Measurements from ENCODE around the gene IRF3. TPM values are rescaled to one million over a fixed set of nuclear protein-coding genes. Genes with fewer than 3 reads are reported as not detected.
A peak's percentile ranks its signal among the peaks of the same experiment; 100 is the strongest.

Gene IRF3
- total RNA-seq, 1 donor from 2014 or later, result 149 TPM

- Mint-ChIP-seq H3K9me3 (no peaks in the 10 kb centered on the region), H3K4me1 (ENCODE audit: low read depth) (peaks cover 40% of the 10 kb centered on the region), H3K4me3 (peak overlapping the region; percentile 95), H3K27me3 (ENCODE audit: insufficient read depth) (no peaks in the 10 kb centered on the region), H3K27ac (peak overlapping the region; percentile 99), H3K36me3 (ENCODE audit: low read depth) (peaks cover 21% of the 10 kb centered on the region)
- intact Hi-C loops (cut with micrococcal nuclease), result loop anchor here (1.0 to 5.0 kb wide), 9 partner anchors 11 to 651 kb away; partner anchors contain the start of genes BCL2L12, FUZ, IRF3 and KCNC3
- DNase-seq (ENCODE audit: low spot score), result no peak
These were observed 10.6 kb upstream of the IRF3 start for GRCh38 chr19:49676136-49676783.

- Mint-ChIP-seq H3K4me3 (no peak overlapping the region), H3K9me3 (no peaks in the 10 kb centered on the region), H3K36me3 (ENCODE audit: low read depth) (peaks cover 16% of the 10 kb centered on the region), H3K27ac (peak overlapping the region; percentile 15), H3K27me3 (ENCODE audit: insufficient read depth) (no peaks in the 10 kb centered on the region), H3K4me1 (ENCODE audit: low read depth) (peaks cover 21% of the 10 kb centered on the region)
- peak; percentile 69 for DNase-seq (ENCODE audit: low spot score)
- intact Hi-C loops (cut with micrococcal nuclease), result loop anchor here (1.0 kb wide), 1 partner anchor 169 kb away; no protein-coding TSS in a partner anchor
These were observed 6.7 kb upstream of the IRF3 start for GRCh38 chr19:49672131-49672919.

GRCh38 chr19:49669516-49669915 is 3.9 kb upstream of the IRF3 start:
- intact Hi-C loops (cut with micrococcal nuclease), result no loop called here
- H3K4me1 Mint-ChIP-seq (ENCODE audit: low read depth), result peaks cover 35% of the 10 kb centered on the region
- DNase-seq (ENCODE audit: low spot score), result no peak
- H3K27ac Mint-ChIP-seq, result no peak overlapping the region
- no peaks in the 10 kb centered on the region for H3K27me3 Mint-ChIP-seq (ENCODE audit: insufficient read depth)
- H3K36me3 Mint-ChIP-seq (ENCODE audit: low read depth), result peaks cover 21% of the 10 kb centered on the region
- no peak overlapping the region for H3K4me3 Mint-ChIP-seq
- no peaks in the 10 kb centered on the region for H3K9me3 Mint-ChIP-seq

GRCh38 chr19:49667473-49667872 is 1.8 kb upstream of the IRF3 start:
- intact Hi-C loops (cut with micrococcal nuclease), result no loop called here
- peaks cover 39% of the 10 kb centered on the region for H3K4me1 Mint-ChIP-seq (ENCODE audit: low read depth)
- no peaks in the 10 kb centered on the region for H3K27me3 Mint-ChIP-seq (ENCODE audit: insufficient read depth)
- no peaks in the 10 kb centered on the region for H3K9me3 Mint-ChIP-seq
- H3K36me3 Mint-ChIP-seq (ENCODE audit: low read depth), result peaks cover 25% of the 10 kb centered on the region
- peak overlapping the region; percentile 98 for H3K4me3 Mint-ChIP-seq
- DNase-seq (ENCODE audit: low spot score), result no peak
- H3K27ac Mint-ChIP-seq, result no peak overlapping the region

- Mint-ChIP-seq H3K36me3 (ENCODE audit: low read depth) (peaks cover 22% of the 10 kb centered on the region), H3K4me3 (peak overlapping the region; percentile 98)
These were observed 425 bp upstream of the IRF3 start for GRCh38 chr19:49666120-49666444.

GRCh38 chr19:49665036-49665350 is 664 bp downstream of the IRF3 start:
- peak overlapping the region; percentile 98 for H3K4me3 Mint-ChIP-seq
- no peaks in the 10 kb centered on the region for H3K9me3 Mint-ChIP-seq
- peaks cover 32% of the 10 kb centered on the region for H3K4me1 Mint-ChIP-seq (ENCODE audit: low read depth)
- DNase-seq (ENCODE audit: low spot score), result no peak
- intact Hi-C loops (cut with micrococcal nuclease), result loop anchor here (1.0 kb wide), 3 partner anchors 11 to 72 kb away; partner anchors contain the start of gene SCAF1
- H3K36me3 Mint-ChIP-seq (ENCODE audit: low read depth), result peaks cover 28% of the 10 kb centered on the region
- H3K27me3 Mint-ChIP-seq (ENCODE audit: insufficient read depth), result no peaks in the 10 kb centered on the region
- H3K27ac Mint-ChIP-seq, result peak overlapping the region; percentile 93

More at GRCh38 chr19:49666120-49666444, 425 bp upstream of the IRF3 start:
- H3K9me3 Mint-ChIP-seq, result no peaks in the 10 kb centered on the region
- no peak overlapping the region for H3K27ac Mint-ChIP-seq
- peaks cover 32% of the 10 kb centered on the region for H3K4me1 Mint-ChIP-seq (ENCODE audit: low read depth)
- H3K27me3 Mint-ChIP-seq (ENCODE audit: insufficient read depth), result no peaks in the 10 kb centered on the region
- no peak for DNase-seq (ENCODE audit: low spot score)
- intact Hi-C loops (cut with micrococcal nuclease), result no loop called here

- peak overlapping the region; percentile 93 for H3K27ac Mint-ChIP-seq
- peak; percentile 77 for DNase-seq (ENCODE audit: low spot score)
- intact Hi-C loops (cut with micrococcal nuclease), result loop anchor here (1.0 kb wide), 4 partner anchors 12 to 74 kb away; partner anchors contain the start of gene SCAF1
- peak overlapping the region; percentile 98 for H3K4me3 Mint-ChIP-seq
- H3K36me3 Mint-ChIP-seq (ENCODE audit: low read depth), result peaks cover 27% of the 10 kb centered on the region
- peaks cover 32% of the 10 kb centered on the region for H3K4me1 Mint-ChIP-seq (ENCODE audit: low read depth)
- H3K27me3 Mint-ChIP-seq (ENCODE audit: insufficient read depth), result no peaks in the 10 kb centered on the region
- no peaks in the 10 kb centered on the region for H3K9me3 Mint-ChIP-seq
These were observed 1.3 kb downstream of the IRF3 start for GRCh38 chr19:49664171-49665035.

GRCh38 chr19:49663224-49663623 is 2.4 kb downstream of the IRF3 start:
- H3K4me3 Mint-ChIP-seq, result peak overlapping the region; percentile 98
- H3K36me3 Mint-ChIP-seq (ENCODE audit: low read depth), result peaks cover 27% of the 10 kb centered on the region
- intact Hi-C loops (cut with micrococcal nuclease), result no loop called here
- no peaks in the 10 kb centered on the region for H3K9me3 Mint-ChIP-seq
- peaks cover 32% of the 10 kb centered on the region for H3K4me1 Mint-ChIP-seq (ENCODE audit: low read depth)
- no peaks in the 10 kb centered on the region for H3K27me3 Mint-ChIP-seq (ENCODE audit: insufficient read depth)
- DNase-seq (ENCODE audit: low spot score), result no peak
- peak overlapping the region; percentile 23 for H3K27ac Mint-ChIP-seq

- H3K9me3 Mint-ChIP-seq, result no peaks in the 10 kb centered on the region
- peaks cover 34% of the 10 kb centered on the region for H3K36me3 Mint-ChIP-seq (ENCODE audit: low read depth)
- no peak overlapping the region for H3K4me3 Mint-ChIP-seq
- no peak for DNase-seq (ENCODE audit: low spot score)
- H3K4me1 Mint-ChIP-seq (ENCODE audit: low read depth), result peaks cover 27% of the 10 kb centered on the region
- intact Hi-C loops (cut with micrococcal nuclease), result no loop called here
- H3K27me3 Mint-ChIP-seq (ENCODE audit: insufficient read depth), result no peaks in the 10 kb centered on the region
- H3K27ac Mint-ChIP-seq, result no peak overlapping the region
These were observed 3.6 kb downstream of the IRF3 start for GRCh38 chr19:49662011-49662410.

- intact Hi-C loops (cut with micrococcal nuclease), result no loop called here
- Mint-ChIP-seq H3K27me3 (ENCODE audit: insufficient read depth) (no peaks in the 10 kb centered on the region), H3K4me3 (no peak overlapping the region), H3K9me3 (no peaks in the 10 kb centered on the region), H3K4me1 (ENCODE audit: low read depth) (peaks cover 14% of the 10 kb centered on the region), H3K36me3 (ENCODE audit: low read depth) (peaks cover 42% of the 10 kb centered on the region), H3K27ac (no peak overlapping the region)
- DNase-seq (ENCODE audit: low spot score), result no peak
These were observed 5.2 kb downstream of the IRF3 start for GRCh38 chr19:49660338-49660961.

GRCh38 chr19:49658566-49659442 is 6.9 kb downstream of the IRF3 start:
- peaks cover 38% of the 10 kb centered on the region for H3K36me3 Mint-ChIP-seq (ENCODE audit: low read depth)
- no peaks in the 10 kb centered on the region for H3K9me3 Mint-ChIP-seq
- no peak for DNase-seq (ENCODE audit: low spot score)
- peaks cover under 1% of the 10 kb centered on the region for H3K4me1 Mint-ChIP-seq (ENCODE audit: low read depth)
- no peaks in the 10 kb centered on the region for H3K27me3 Mint-ChIP-seq (ENCODE audit: insufficient read depth)
- H3K27ac Mint-ChIP-seq, result no peak overlapping the region
- no peak overlapping the region for H3K4me3 Mint-ChIP-seq
- intact Hi-C loops (cut with micrococcal nuclease), result no loop called here

- no peak for DNase-seq (ENCODE audit: low spot score)
- no peaks in the 10 kb centered on the region for H3K9me3 Mint-ChIP-seq
- no peak overlapping the region for H3K4me3 Mint-ChIP-seq
- no peaks in the 10 kb centered on the region for H3K27me3 Mint-ChIP-seq (ENCODE audit: insufficient read depth)
- intact Hi-C loops (cut with micrococcal nuclease), result no loop called here
- H3K4me1 Mint-ChIP-seq (ENCODE audit: low read depth), result no peaks in the 10 kb centered on the region
- H3K36me3 Mint-ChIP-seq (ENCODE audit: low read depth), result peaks cover 35% of the 10 kb centered on the region
- no peak overlapping the region for H3K27ac Mint-ChIP-seq
These were observed 7.5 kb downstream of the IRF3 start for GRCh38 chr19:49658139-49658517.
